Neural crest cell (in vitro differentiated cells): ENCODE data around the gene LIN28A. TPM values are rescaled to one million over a fixed set of nuclear protein-coding genes. Genes with fewer than 3 reads are reported as not detected.

Source experiments
- DNase-seq: peaks from one replicate; pipeline ENCODE4 v3.0.0; 2021; ENCODE audit warnings: low read depth, mixed read lengths, low spot score
- H3K27ac Mint-ChIP-seq: one replicate; pipeline ENCODE4 v1.8.0; 2021; ENCODE audit warnings: mild to moderate bottlenecking, mixed read lengths; ENCODE audit not compliant: unreplicated experiment
- H3K27me3 Mint-ChIP-seq: 2 replicates; pipeline ENCODE4 v1.8.0; 2021; ENCODE audit warnings: low read depth, mild to moderate bottlenecking, mixed read lengths
- H3K36me3 Mint-ChIP-seq: 2 replicates; pipeline ENCODE4 v1.8.0; 2021; ENCODE audit warnings: low read depth, mild to moderate bottlenecking, mixed read lengths
- H3K4me1 Mint-ChIP-seq: 2 replicates; pipeline ENCODE4 v1.8.0; 2021; ENCODE audit warnings: mixed read lengths
- H3K4me3 Mint-ChIP-seq: one replicate; pipeline ENCODE4 v1.8.0; 2021; ENCODE audit warnings: mild to moderate bottlenecking, mixed read lengths
- H3K9me3 Mint-ChIP-seq: 2 replicates; pipeline ENCODE4 v1.8.0; 2021; ENCODE audit warnings: mixed read lengths
- CTCF ChIP-seq: fragments of 200-600 bp; sonication (generic); conservative IDR thresholded peaks from 2 replicates; pipeline ENCODE4 v1.5.0; 2021; ENCODE audit warnings: antibody characterized with exemption, mild to moderate bottlenecking
- total RNA-seq: library from RNA; stranded (reverse); gene quantifications from 2 replicates; pipeline ENCODE4 v1.2.1, GENCODE V29; 2021

LIN28A gene
- total RNA-seq, 1 donor from 2014 or later, result 445 TPM

GRCh38 chr1:26478159-26478558 lies 67.5 kb downstream of the LIN28A start:
- Mint-ChIP-seq H3K4me3 (peak overlapping the region; percentile 77), H3K36me3 (peaks cover 35% of the 10 kb centered on the region)

GRCh38 chr1:26478988-26479387 lies 68.4 kb downstream of the LIN28A start:
- no peak for TF ChIP-seq CTCF
- Mint-ChIP-seq H3K36me3 (peaks cover 27% of the 10 kb centered on the region), H3K9me3 (no peaks in the 10 kb centered on the region), H3K4me1 (peaks cover 30% of the 10 kb centered on the region), H3K4me3 (peak overlapping the region; percentile 58), H3K27ac (no peak overlapping the region), H3K27me3 (peaks cover 4% of the 10 kb centered on the region)
- DNase-seq, result no peak

More at GRCh38 chr1:26478159-26478558, 67.5 kb downstream of the LIN28A start:
- peaks cover 6% of the 10 kb centered on the region for H3K27me3 Mint-ChIP-seq
- DNase-seq, result no peak
- H3K4me1 Mint-ChIP-seq, result peaks cover 38% of the 10 kb centered on the region
- TF ChIP-seq CTCF, result no peak
- no peak overlapping the region for H3K27ac Mint-ChIP-seq
- H3K9me3 Mint-ChIP-seq, result no peaks in the 10 kb centered on the region

Other genes starting within 250 kb of the LIN28A start
- gene C1orf232, start 241.9 kb upstream of the LIN28A start, total RNA-seq, result not detected in 2 replicates
- gene ZNF593, start 240.9 kb upstream of the LIN28A start, total RNA-seq, result 34.3 and 36.2 TPM in 2 replicates
- not detected in 2 replicates for gene ZNF593OS, start 239.0 kb upstream of the LIN28A start, total RNA-seq
- gene CNKSR1, start 233.3 kb upstream of the LIN28A start, total RNA-seq, result 3.0 and 3.6 TPM in 2 replicates
- gene CATSPER4, start 220.2 kb upstream of the LIN28A start, total RNA-seq, result not detected in 2 replicates
- 46.6 and 48.0 TPM in 2 replicates for gene CEP85, start 176.6 kb upstream of the LIN28A start, total RNA-seq
- 97.9 and 100 TPM in 2 replicates for gene SH3BGRL3, start 130.7 kb upstream of the LIN28A start, total RNA-seq
- gene UBXN11, start 104.2 kb upstream of the LIN28A start, total RNA-seq, result 33.5 and 35.5 TPM in 2 replicates
- gene CD52, start 92.9 kb upstream of the LIN28A start, total RNA-seq, result not detected in 2 replicates
- gene CRYBG2, start 56.7 kb upstream of the LIN28A start, total RNA-seq, result 3.8 and 6.3 TPM in 2 replicates
- gene ZNF683, start 38.1 kb upstream of the LIN28A start, total RNA-seq, result not detected in 2 replicates
- gene DHDDS, start 21.5 kb downstream of the LIN28A start, total RNA-seq, result 34.9 and 40.1 TPM in 2 replicates
- 1,041 and 1,051 TPM in 2 replicates for gene HMGN2, start 61.6 kb downstream of the LIN28A start, total RNA-seq
- gene RPS6KA1, start 118.9 kb downstream of the LIN28A start, total RNA-seq, result 41.6 and 43.8 TPM in 2 replicates